ENCODE results near the gene OR12D2.
"Not testable (repeated sequence)": the region's sequence is repeated elsewhere in the genome, so short reads cannot be mapped to it uniquely, and the experiment has no call there.

OR12D2 gene

GRCh38 chr6:29395331-29395730 lies at the start of gene OR12D2:
Gene OR12D2 (plus strand): TSS chr6:29395631. CDS start chr6:29396700, 1,069 bp downstream.
- no peak for DNase-seq (ENCODE audit: extremely low read depth, low read depth)
- no peak for TF ChIP-seq CTCF (IDR thresholded peaks at IDR 0.05; ENCODE audit: low read depth, low read length)

- DNase-seq (ENCODE audit: extremely low read depth, low read depth): not testable (repeated sequence)
Observed at GRCh38 chr6:29349348-29349747, 46.1 kb upstream of the OR12D2 start.

GRCh38 chr6:29354980-29355379 lies 40.5 kb upstream of the OR12D2 start:
- no peak for DNase-seq (ENCODE audit: extremely low read depth, low read depth)
- no peak for TF ChIP-seq CTCF (IDR thresholded peaks at IDR 0.05; ENCODE audit: low read depth, low read length)

GRCh38 chr6:29355603-29356002 lies 39.8 kb upstream of the OR12D2 start:
- no peak for TF ChIP-seq CTCF (IDR thresholded peaks at IDR 0.05; ENCODE audit: low read depth, low read length)
- DNase-seq (ENCODE audit: extremely low read depth, low read depth): no peak

GRCh38 chr6:29368765-29369164 lies 26.7 kb upstream of the OR12D2 start, which contains the start of gene OR5V1:
Gene OR5V1 (minus strand): TSS chr6:29368865. CDS start chr6:29356195, 12,670 bp downstream.
- no peak for DNase-seq (ENCODE audit: extremely low read depth, low read depth)
- TF ChIP-seq CTCF (IDR thresholded peaks at IDR 0.05; ENCODE audit: low read depth, low read length): no peak

GRCh38 chr6:29375191-29375590 lies 20.2 kb upstream of the OR12D2 start, which contains the start of gene OR12D3:
Gene OR12D3 (minus strand): TSS chr6:29375291. CDS start chr6:29375287, 4 bp downstream.
- no peak for TF ChIP-seq CTCF (IDR thresholded peaks at IDR 0.05; ENCODE audit: low read depth, low read length)
- no peak for DNase-seq (ENCODE audit: extremely low read depth, low read depth)

GRCh38 chr6:29376003-29376402 lies 19.4 kb upstream of the OR12D2 start:
- DNase-seq (ENCODE audit: extremely low read depth, low read depth): no peak
- TF ChIP-seq CTCF (IDR thresholded peaks at IDR 0.05; ENCODE audit: low read depth, low read length): no peak

GRCh38 chr6:29388533-29388932 lies 6.9 kb upstream of the OR12D2 start:
- DNase-seq (ENCODE audit: extremely low read depth, low read depth): no peak
- TF ChIP-seq CTCF (IDR thresholded peaks at IDR 0.05; ENCODE audit: low read depth, low read length): no peak

All from AG09319 (cell line).